ENCODE results near the gene SYTL3.
A peak's percentile ranks its signal among the peaks of the same experiment; 100 is the strongest.
"Not testable (repeated sequence)": the region's sequence is repeated elsewhere in the genome, so short reads cannot be mapped to it uniquely, and the experiment has no call there.

SYTL3 gene

DNA sequence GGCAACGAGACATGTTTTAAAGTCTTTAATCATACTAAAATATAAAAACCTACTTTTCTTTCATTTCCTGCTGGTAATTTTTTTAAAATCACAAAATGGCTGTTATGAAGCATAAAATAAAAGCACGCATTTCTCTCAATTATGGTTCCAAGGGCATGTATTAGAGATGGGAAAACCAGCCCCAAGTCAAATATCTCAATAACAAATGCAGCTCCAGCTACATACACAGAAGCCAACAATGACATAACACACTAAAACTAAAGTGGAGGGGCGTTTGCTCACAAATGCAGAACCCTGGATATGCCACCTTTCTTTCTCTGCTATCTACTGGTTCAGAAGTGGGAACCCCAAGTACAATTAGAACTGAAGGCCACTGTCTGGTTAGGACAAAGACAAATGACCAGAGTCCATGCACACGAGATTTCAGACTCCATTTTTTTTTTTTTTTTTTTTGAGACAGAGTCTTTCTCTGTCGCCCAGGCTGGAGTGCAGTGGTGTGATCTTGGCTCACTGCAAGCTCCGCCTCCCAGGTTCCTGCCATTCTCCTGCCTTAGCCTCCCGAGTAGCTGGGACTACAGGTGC is 141.5 kb downstream of the SYTL3 start:
- TF ChIP-seq EZH2phosphoT487 (IDR thresholded peaks at IDR 0.05; ENCODE audit: borderline replicate concordance, low read length): no peak
- TF ChIP-seq, protein P1, sequence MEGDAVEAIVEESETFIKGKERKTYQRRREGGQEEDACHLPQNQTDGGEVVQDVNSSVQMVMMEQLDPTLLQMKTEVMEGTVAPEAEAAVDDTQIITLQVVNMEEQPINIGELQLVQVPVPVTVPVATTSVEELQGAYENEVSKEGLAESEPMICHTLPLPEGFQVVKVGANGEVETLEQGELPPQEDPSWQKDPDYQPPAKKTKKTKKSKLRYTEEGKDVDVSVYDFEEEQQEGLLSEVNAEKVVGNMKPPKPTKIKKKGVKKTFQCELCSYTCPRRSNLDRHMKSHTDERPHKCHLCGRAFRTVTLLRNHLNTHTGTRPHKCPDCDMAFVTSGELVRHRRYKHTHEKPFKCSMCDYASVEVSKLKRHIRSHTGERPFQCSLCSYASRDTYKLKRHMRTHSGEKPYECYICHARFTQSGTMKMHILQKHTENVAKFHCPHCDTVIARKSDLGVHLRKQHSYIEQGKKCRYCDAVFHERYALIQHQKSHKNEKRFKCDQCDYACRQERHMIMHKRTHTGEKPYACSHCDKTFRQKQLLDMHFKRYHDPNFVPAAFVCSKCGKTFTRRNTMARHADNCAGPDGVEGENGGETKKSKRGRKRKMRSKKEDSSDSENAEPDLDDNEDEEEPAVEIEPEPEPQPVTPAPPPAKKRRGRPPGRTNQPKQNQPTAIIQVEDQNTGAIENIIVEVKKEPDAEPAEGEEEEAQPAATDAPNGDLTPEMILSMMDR (IDR thresholded peaks at IDR 0.05; ENCODE audit: low read depth, low read length, poor library complexity, severe bottlenecking): no peak
- H3F3A ChIP-seq (ENCODE audit: control insufficient read depth, insufficient read depth): peaks cover 42% of the 10 kb centered on the region
- no peaks in the 10 kb centered on the region for H3K9me3 ChIP-seq (ENCODE audit: control insufficient read depth, insufficient read depth, low read length)
- peaks cover 68% of the 10 kb centered on the region for H4K20me1 ChIP-seq (ENCODE audit: control insufficient read depth, insufficient read depth, low read depth, low read length)
- peaks cover 38% of the 10 kb centered on the region for H3K4me1 ChIP-seq (ENCODE audit: control insufficient read depth, low read length)
- H3K9me2 ChIP-seq (replicated peaks; ENCODE audit: control insufficient read depth, low read length): no peaks in the 10 kb centered on the region
- H3K36me3 ChIP-seq (ENCODE audit: control insufficient read depth, low read length): peaks cover 97% of the 10 kb centered on the region
- H3K79me2 ChIP-seq (ENCODE audit: control insufficient read depth, low read length): peaks cover 100% of the 10 kb centered on the region
- H3K4me2 ChIP-seq (ENCODE audit: low read length): no peak overlapping the region
- no peak overlapping the region for H3K4me3 ChIP-seq (ENCODE audit: low read length)
- H3K27me3 ChIP-seq (ENCODE audit: control insufficient read depth, low read length): no peaks in the 10 kb centered on the region
- no peak overlapping the region for H3K27ac ChIP-seq (ENCODE audit: low read depth, low read length)

DNA sequence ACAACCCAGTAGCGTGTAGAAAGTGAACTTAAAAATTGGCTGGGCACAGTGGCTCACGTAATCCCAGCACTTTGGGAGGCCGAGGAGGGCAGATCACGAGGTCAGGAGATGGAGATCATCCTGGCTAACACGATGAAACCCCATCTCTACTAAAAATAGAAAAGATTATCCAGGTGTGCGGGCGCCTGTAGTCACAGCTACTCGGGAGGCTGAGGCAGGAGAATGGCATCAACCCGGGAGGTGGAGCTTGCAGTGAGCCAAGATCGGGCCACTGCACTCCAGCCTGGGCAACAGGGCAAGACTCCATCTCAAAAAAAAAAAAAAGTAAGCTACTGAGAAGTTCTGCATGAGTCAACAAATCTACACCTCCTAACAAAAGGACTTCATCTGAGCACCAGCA is 142.7 kb downstream of the SYTL3 start:
- not testable (repeated sequence) for H3K27ac ChIP-seq (ENCODE audit: low read depth, low read length); H3K27me3 ChIP-seq (ENCODE audit: control insufficient read depth, low read length); H3K9me3 ChIP-seq (ENCODE audit: control insufficient read depth, insufficient read depth, low read length); H3K4me3 ChIP-seq (ENCODE audit: low read length); H3K4me2 ChIP-seq (ENCODE audit: low read length); H3K9me2 ChIP-seq (replicated peaks; ENCODE audit: control insufficient read depth, low read length)
- Histone ChIP-seq H3K79me2 (ENCODE audit: control insufficient read depth, low read length) (peaks cover 100% of the 10 kb centered on the region), H4K20me1 (ENCODE audit: control insufficient read depth, insufficient read depth, low read depth, low read length) (peaks cover 71% of the 10 kb centered on the region), H3K4me1 (ENCODE audit: control insufficient read depth, low read length) (peaks cover 49% of the 10 kb centered on the region), H3K36me3 (ENCODE audit: control insufficient read depth, low read length) (peaks cover 97% of the 10 kb centered on the region), H3F3A (ENCODE audit: control insufficient read depth, insufficient read depth) (peaks cover 45% of the 10 kb centered on the region)

DNA sequence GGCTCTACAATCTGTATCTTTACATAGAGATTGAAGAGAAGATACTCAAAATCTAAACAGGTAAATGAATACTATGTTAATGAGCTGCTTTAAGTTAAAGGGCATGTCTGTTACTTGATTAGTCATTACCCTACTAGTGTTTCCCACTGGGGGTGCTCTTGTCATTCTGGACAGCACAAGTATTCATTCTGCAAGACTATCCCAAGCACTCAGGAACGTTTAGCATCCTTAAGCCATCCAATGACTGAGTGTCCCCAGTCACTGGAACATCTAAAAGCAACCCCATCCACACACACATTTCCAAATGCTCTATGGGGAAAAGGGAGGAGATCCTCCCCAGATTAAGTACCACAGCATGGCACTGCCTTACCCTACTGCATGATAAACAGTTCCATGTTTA is 143.6 kb downstream of the SYTL3 start:
- H3K27me3 ChIP-seq (ENCODE audit: control insufficient read depth, low read length): no peaks in the 10 kb centered on the region
- H3K9me2 ChIP-seq (replicated peaks; ENCODE audit: control insufficient read depth, low read length): no peaks in the 10 kb centered on the region
- peaks cover 100% of the 10 kb centered on the region for H3K79me2 ChIP-seq (ENCODE audit: control insufficient read depth, low read length)
- H4K20me1 ChIP-seq (ENCODE audit: control insufficient read depth, insufficient read depth, low read depth, low read length): peaks cover 71% of the 10 kb centered on the region
- peaks cover 59% of the 10 kb centered on the region for H3K4me1 ChIP-seq (ENCODE audit: control insufficient read depth, low read length)
- H3K36me3 ChIP-seq (ENCODE audit: control insufficient read depth, low read length): peaks cover 97% of the 10 kb centered on the region
- peak overlapping the region; percentile 17 for H3K27ac ChIP-seq (ENCODE audit: low read depth, low read length)
- H3K4me2 ChIP-seq (ENCODE audit: low read length): 0 out of 2 replicates have a peak overlapping the region, but pooled peaks have one; percentile 0
- no peaks in the 10 kb centered on the region for H3K9me3 ChIP-seq (ENCODE audit: control insufficient read depth, insufficient read depth, low read length)
- no peak overlapping the region for H3K4me3 ChIP-seq (ENCODE audit: low read length)
- TF ChIP-seq, protein P1 (IDR thresholded peaks at IDR 0.05; ENCODE audit: low read depth, low read length, poor library complexity, severe bottlenecking): peak; percentile 72
- no peak for TF ChIP-seq EZH2phosphoT487 (IDR thresholded peaks at IDR 0.05; ENCODE audit: borderline replicate concordance, low read length)
- peaks cover 44% of the 10 kb centered on the region for H3F3A ChIP-seq (ENCODE audit: control insufficient read depth, insufficient read depth)

DNA sequence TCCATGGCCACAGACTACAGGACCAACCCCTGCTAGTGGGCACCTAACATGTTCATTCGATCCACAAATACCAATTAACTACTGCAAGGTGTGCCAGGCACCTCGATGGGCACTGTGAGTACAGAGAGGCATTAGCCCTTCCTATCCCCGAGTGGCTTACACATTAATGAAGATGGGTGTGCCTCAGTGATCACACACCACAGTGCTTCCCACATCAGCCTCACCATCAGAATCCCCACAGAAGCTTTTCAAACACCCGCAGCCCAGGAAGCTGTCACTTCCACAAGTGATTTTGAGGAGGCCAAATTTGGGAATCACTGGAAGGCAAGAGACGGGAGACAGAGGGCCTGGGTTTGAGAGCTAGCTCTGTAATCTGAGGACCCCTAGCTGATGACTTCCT is 145.7 kb downstream of the SYTL3 start:
- peak overlapping the region; percentile 72 for H3K4me2 ChIP-seq (ENCODE audit: low read length)
- no peaks in the 10 kb centered on the region for H3K9me3 ChIP-seq (ENCODE audit: control insufficient read depth, insufficient read depth, low read length)
- H3K79me2 ChIP-seq (ENCODE audit: control insufficient read depth, low read length): peaks cover 100% of the 10 kb centered on the region
- H3K27ac ChIP-seq (ENCODE audit: low read depth, low read length): peak overlapping the region; percentile 30
- H3K4me3 ChIP-seq (ENCODE audit: low read length): no peak overlapping the region
- peaks cover 69% of the 10 kb centered on the region for H4K20me1 ChIP-seq (ENCODE audit: control insufficient read depth, insufficient read depth, low read depth, low read length)
- peaks cover 97% of the 10 kb centered on the region for H3K36me3 ChIP-seq (ENCODE audit: control insufficient read depth, low read length)
- peaks cover 75% of the 10 kb centered on the region for H3K4me1 ChIP-seq (ENCODE audit: control insufficient read depth, low read length)
- H3K9me2 ChIP-seq (replicated peaks; ENCODE audit: control insufficient read depth, low read length): no peaks in the 10 kb centered on the region
- no peaks in the 10 kb centered on the region for H3K27me3 ChIP-seq (ENCODE audit: control insufficient read depth, low read length)
- no peak for TF ChIP-seq EZH2phosphoT487 (IDR thresholded peaks at IDR 0.05; ENCODE audit: borderline replicate concordance, low read length)
- TF ChIP-seq, protein P1 (IDR thresholded peaks at IDR 0.05; ENCODE audit: low read depth, low read length, poor library complexity, severe bottlenecking): no peak
- peaks cover 44% of the 10 kb centered on the region for H3F3A ChIP-seq (ENCODE audit: control insufficient read depth, insufficient read depth)

Data from DOHH2 (cell line).